ENCODE data around the gene FARP1. TPM values are rescaled to one million over a fixed set of nuclear protein-coding genes. Genes with fewer than 3 reads are reported as not detected.

FARP1 gene
- total RNA-seq, 1 donor from 2014 or later = 86.7 TPM

DNA sequence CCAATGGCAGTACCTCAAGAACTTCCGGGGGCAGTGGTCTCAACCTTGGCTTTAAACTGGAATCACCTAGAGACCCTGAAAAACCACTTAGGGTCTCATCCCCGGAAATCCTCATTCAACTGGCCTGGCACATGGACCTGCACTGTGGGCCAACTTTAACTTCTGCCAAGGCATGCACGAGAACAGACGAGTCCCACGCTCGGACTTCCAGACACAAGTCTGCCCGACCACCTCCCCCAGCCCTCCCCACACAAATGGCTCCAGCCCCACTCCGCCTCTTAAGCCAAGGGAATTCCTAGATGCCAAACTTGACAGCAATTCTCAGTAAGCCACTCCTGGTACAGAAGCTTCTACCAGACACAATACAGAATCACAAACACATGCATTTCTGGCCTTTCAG lies 320.1 kb downstream of the FARP1 start:
- DNase-seq = no peak

DNA sequence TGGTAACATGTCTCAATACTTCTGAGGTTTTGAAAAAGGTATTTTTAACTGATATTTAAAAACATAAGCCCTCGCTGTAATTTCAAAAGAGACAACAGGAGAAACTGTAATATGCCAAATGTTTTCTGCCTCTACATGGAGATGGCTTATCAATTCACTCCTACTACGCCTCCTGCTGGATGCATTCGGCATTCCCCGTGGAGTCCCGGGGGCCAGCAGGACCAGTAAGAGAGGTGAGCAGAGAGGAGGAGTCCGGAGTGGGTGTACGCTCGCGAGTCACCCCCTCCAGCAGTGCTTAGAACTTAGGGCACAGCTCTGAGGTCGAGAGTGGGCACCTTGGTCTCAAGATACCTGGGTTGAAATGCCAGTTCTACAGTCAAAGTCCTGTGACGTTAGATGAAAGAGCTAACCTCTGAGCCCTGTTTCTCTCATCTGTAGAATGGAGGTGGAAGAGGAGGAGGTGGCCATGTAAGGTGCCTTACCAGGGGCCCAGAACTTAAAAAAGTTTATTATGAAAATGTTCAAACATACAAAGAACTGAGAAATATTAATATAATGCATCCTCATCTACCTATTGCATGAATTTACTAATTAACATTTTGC lies 323.8 kb downstream of the FARP1 start:
- no peak for DNase-seq

DNA sequence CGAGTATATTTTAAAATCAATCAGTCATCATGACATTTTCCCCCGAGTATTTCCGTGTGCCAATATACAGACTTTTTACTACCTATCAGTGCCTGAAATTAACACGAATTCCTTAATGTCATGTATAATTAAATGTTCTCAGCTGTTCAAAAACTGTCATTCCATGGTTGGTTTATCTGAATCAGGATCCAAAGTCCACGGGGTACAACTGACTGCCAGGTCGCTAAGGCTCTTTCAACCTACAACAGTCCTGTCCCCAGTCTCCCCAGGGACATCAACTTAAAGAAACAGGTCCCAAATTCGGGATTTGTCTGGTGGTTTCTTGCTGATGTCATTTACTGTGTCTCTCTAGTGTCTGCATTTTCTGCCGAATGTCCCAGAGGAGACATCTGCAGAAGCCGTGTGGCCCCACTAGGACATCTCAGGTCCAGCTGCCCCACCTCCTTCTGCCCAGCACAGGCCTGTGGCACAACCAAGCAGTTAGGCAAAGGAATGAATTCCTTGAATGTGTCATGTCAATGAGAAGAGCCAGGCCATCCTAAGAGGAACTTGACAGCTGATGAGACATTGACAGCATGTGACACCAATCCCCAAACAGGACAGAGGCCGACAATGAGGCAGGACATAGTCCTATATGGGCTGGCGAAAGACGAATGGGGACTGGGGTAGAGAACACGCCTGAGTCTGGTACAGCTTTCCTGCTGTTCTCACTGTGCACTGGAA lies 324.5 kb downstream of the FARP1 start:
- no peak for DNase-seq

DNA sequence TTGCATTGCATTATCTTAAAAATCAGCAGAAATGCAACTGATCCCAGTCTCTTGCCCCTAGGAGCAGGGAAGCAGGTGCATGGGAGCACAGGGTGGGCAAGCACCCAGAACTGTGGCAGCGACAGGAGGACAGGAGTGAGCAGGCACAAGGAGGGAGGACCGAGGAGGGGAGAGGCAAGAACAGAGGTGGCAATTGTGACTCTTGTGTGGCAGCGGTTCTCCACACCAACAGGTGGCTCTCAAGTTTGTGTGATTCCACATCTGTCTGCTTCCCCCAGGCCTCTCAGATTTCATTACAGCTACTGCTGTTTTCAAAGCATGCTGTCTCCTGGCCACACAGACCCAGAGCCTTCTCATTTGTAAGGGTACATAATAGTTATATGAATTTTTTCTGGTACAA lies 325.5 kb downstream of the FARP1 start:
- no peak for DNase-seq

DNA sequence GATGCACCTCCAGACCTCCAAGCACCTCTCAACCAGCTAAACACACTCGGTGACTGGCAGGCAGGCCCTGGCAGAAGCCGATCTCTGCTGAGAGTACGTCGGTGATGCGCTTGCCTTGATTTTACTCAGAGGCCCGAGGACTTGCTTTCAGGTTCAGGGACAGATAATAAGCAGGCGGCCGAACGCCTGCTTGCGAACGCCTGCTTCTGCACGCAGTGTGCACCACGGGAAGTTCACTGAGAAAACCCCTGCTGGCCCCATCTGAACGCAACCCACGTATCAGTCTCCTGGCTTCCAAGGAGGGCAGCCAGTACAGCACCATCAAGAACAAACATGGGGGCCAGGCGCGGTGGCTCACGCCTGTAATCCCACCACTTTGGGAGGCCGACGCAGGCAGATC lies 326.0 kb downstream of the FARP1 start:
- DNase-seq = no peak

DNA sequence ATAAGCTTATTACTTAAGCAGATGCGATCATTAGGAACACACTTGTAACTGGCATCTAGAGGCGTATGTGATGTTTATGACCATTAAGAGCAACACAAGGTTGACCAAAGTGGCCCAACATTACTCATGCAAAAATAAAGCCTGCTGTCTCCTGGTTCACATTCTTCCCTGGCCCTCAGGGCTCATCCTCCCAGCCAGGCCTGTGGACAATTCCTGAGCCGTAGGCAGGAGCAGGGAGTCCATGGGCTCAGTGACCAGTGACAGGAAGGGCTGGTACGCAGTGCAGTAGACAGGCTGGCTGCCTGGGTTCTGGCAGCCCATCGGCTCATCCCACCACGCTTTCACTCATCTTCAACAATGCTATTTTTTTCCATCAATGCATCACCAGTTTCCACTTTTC lies 328.0 kb downstream of the FARP1 start:
- no peak for DNase-seq

DNA sequence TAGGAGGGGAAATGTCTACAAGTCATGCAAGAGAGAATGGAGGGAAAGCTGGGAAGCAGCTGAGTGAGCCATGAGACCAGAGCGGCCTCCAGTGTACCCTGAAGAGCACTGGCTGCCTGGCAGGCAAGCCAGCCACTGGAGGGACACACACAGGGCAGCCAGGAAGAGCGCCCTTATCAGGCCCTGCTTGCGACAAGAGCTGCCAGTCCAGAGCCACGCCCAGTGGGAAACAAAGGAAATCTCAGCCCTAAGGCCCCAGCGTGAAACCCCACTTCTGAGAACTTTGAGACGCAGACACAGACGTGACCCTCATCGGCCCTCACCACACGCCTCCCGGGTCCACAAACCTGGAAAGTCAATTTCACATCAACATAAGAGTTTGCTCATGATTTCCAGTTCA lies 329.0 kb downstream of the FARP1 start:
- no peak for DNase-seq

DNA sequence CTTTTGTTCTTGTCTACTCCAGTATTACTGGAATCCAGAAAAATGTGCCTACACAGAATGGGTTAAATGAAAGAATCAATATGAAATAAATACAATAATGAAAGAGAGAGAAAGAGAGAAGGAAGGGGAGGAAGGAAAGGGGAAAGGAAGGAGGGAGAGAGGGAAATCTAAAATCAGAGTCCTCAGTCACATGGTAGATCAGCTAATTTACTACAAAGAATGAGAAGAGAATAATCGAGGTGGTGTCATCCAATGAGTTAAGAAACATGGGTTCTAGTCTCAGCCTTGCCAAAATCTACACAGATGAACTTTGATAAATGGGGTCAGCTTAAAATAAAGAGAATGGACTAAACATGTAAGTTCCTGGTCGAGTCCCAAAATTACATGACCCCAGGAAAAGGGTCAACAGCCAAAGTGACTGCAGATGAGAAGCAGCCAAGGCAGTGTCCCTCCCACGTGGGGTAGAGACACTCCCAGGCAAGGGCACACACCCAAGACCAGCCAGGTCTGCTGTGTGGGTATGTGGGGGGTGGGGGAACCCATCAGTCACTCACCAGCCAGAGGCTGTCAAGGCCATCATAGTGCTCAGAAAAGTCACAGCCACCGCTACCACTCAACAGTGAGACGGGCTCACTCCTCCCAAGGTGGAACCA lies 330.4 kb downstream of the FARP1 start:
- DNase-seq = no peak

DNA sequence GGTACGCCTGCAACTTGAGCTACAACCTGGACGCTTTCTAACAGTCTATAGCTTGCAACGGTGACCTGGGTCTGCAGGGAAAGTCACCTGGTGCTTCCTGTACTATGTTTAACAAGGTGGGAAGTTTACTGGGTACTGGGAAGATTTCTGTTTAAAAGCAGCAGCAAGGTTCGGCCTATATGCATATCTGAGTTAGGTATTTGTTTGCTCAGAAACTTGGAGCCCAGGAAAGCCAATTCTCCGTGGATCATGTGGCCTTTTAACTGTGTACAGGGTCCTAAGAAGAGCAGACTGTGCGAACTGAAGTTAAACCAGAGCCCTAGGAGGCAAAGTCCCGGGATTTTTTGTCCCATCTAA lies 330.9 kb downstream of the FARP1 start:
- no peak for DNase-seq

DNA sequence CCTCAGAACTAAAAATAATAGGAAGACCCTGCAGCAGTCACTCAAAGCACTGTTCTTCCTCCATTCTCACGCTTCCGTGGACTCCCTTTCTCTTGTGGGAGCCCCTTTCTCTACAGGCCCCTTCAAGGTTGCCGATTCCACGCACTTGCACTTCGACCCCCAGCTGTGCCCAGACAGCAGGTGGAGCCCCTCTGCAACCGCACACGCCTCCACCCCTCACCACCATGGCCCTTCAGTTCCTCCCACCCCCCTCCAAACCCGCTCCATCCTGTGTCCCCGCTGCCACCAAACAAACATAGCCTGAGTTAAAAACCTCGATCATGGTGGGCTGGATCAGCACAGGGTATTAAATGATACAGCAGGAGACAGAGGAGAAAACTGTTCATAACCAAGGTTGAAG lies 331.4 kb downstream of the FARP1 start:
- no peak for DNase-seq

DNA sequence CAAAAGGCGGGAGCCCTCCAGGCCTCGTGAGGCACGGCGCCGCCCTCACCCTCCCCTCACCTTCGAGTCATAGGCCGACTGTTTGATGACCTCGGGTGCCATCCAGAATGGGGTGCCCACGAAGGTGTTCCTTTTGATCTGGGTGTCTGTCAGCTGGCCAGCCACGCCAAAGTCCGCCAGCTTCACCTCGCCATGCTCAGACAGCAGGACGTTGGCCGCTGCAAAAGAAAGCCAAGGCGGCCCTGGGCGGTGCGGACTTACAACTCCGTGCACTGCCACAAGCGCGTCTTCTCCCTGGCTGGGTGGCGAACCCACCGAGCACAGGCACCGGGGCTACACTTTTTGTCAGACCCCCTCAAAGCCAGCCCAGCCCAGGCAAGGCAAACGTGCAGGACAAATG lies 331.9 kb downstream of the FARP1 start:
- DNase-seq = no peak

DNA sequence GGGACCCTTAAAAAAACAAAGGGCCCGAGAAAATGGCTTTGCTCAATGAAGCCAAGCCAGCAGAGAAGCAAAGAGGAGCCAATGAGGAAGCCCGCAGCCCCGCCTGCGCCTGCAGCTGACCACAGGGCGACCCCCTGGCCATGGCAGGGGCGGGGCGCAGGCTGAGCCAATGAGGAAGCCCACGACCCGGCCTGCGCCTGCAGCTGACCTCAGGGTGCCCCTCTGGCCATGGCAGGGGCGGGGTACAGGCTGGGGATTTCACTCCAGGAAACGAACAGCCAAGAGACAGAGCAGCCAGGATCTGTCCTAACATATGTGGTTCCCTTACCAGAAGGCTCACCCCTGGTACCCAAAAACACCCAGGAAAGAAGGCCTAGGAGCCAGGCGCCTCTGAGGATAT lies 332.6 kb downstream of the FARP1 start:
- DNase-seq = no peak

DNA sequence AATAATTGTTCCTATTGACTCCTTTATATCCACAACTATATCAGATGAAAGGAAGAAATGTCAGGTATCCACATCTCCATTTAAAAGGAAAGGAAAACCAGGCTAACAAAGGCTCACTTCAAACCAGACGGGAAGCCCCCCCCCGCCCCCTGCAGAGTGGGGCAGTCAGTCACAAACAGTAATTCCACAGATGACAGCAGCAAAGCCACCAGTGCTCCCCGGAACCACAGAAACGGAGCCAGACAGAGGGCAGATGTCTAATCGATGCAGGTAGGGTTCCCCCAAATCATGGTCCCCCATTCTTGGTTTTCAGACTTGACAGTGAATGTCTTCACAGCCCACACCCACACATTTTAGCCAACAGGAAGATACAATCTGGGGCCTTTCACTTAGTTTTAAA lies 333.2 kb downstream of the FARP1 start:
- no peak for DNase-seq

DNA sequence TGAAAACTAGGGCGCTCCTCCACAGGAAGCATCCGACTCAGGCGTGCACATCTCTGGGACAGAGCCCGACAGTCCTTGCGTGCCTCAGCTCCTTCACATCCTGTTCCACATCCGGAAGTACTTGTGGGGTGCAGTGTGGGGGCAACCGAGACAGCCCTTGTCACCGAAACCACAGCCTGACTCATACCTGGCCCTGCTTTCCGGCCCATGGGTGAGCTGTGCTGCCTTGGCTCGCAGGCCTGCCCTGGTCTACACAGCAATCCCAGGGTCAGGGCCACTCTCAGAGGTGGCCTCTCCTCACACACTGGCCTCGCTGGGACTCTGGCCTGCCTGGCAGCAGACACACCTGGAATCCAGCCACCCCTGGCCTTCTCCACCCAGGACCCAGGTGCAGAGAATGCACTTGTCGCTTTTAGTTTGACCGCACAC lies 333.7 kb downstream of the FARP1 start:
- no peak for DNase-seq

DNA sequence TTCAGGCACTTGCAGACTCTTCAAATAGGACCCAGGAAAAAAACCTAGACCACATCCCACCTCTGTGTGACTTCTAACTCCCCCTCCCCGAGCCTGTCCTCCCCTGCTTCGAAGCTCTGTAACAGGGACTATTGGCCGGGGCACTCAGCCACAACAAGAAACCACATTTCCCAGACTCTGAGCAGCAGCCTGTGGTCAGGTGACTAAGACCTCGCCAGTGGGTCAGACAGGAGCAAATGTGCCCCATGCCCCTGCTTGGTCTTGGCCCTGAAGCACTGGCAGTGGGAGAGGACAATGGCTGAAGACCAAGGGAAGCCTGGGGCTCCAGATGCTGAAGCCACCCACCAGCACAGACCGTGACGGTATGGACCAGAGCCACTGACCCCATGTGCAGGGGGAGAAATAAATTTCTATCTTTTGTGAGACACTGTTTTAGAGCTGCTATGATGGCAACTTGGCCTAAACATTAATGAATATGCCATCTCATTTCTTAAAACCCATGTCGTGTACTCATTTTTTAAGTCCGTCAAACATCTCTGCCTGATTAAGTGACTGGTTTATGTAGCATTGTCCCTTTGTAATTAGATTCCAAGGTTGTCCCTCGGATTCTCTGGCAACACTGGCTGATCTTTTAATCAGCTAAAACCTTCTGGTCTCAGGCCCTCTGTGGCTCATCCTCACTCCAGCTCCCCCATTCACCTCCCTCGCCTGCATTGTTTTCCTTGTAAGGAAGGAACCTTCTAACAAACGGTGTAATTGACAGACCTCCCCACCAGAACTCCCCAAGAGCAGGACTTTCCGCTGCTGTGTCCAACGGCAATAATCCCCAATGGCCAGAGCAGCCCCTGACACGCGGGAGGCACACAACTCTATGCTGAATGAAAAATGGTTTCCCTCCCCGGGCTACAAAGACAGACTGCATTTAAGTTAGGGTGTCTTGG lies 335.6 kb downstream of the FARP1 start:
- no peak for DNase-seq

DNA sequence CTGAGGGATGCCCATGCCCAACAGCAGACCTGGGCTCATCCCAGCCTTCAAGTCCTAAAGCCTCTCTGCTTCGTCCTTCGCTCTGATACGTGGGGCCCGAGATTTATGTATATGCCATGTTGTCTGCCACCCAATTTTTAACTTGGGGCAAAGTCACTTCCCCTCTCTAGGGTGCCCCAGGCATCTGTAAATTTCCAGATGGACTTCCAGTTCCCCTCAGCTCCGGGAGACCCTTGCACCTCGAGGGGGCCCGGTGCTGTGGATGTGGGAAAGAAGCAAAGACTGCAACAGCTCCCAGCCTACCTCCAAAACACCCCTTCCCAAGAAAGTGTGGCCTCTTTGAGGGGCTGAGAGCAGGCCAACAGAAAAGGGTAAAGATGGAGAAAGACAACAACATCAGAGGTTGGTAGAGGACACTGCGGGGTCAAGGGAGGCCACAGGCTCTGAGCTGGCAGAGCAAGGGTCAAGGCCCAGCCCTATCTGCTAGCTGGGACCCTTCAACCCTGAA lies 336.7 kb downstream of the FARP1 start:
- no peak for DNase-seq

DNA sequence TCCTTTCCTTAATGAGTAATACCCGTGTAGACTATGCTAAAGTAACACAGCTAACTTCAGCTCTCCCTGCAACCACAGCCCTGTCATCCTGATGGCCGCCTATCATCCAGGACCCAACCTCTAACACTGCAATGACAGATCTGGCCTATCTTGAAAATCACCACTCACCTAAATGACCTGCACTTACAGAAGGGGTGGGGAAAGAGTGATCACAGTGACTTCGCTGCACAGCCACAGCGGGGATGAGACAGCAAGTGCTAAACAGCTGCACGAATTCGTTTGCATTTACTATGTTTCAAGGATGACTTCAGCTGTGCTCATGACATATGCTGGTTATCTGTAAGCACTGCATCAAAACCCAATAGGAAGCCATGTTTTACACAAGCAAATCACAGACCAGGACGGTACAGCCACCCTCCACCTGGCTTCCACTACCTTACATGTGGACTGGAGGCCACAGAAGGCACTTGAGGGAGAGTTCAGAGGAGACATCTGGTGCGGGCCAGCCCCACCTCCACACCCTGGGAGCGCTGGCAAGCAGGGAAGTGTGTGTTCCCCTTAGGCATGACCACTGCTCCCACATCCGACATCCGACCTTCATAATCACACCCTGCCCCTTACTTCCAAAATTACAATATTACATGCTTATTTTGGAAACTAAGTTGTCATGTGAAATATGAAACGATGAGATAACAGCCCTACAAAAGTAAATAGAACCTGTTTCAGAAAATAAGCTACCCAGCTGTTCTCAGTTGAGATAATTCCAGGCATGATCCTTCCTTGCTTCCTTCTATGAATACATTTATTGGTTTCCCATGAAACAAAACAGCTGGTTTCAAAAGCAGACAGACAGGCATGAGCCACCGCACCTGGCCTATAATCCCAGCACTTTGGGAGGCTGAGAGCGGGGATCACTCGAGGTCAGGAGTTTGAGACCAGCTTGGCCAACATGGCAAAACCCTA lies 338.3 kb downstream of the FARP1 start:
- no peak for DNase-seq

DNA sequence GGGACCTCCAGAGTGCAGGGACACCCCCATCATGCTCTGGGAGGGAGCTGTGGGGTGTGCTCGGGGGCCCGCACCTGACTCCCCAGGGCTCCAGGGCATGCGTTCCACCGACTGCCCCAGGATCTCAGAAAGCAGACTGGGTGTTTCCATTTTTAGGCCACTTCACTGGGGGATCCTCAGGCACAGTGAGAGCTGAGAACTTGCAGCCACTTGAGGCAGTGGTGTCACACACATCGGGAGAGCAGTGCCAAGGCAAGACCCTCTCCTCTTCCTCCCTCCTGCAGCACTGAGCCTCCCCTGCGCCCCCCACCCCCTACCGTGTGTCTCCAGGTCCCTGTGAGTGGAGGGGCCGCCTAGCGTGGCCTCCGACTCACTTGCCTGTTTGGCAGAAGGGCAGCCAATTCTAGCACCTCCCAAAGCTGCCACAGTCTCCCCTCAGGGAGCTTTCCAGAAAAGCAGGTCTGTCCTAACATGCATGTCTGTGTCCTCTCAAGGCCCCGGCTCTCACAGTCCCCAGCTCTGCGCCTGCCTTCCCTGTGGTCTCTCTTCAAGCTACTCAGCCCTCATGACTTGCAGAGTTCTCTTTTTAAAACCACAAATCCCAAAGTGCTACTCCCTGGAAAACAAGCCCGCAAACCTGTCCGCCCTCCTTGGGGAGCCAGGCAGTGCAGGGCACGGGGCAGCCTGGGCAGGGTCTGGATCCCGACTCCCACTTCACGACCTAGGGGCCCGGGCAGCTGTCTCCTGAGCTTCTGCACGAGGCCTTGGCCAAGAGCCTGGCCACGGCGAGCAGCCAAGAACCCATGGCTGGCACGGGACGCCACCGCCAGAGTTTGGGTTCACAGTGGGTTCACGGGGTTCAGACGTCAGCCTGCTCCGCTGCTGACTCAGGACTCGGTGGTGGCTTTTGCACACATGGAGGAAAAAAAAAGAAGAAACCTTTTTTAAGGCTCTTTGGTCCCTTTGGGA lies 339.9 kb downstream of the FARP1 start:
- DNase-seq = no peak

DNA sequence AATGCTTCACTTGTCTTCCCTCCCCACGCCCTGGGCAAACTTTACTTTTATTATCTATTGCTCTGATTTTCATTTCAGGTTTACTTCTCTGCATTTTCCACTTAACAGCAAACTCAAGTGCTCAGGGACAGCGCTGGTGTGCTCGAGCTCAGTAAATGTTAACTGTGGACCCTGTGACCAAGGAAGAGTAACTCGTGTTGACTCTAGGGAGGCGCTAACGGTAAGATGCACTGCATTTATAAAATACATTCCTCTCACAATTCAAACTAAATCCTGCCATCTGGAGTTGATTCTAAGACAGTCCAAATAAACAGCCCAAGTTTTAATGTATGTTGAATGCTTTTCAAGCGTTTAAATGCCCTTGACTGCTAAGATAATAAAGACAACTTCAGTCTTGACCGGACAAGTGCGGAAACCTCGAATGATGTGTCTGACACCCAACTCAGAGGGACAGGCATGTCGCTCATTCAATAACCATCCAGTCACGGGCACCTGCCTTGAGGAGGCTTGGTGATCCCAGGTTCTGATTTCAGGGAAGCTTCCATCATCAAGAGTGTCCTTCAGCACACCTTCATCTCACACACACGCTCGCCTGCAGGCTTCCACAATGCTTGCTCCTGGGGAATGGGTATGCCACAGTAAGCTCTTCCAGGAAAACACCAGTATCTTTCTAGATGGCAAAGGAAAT lies 340.9 kb downstream of the FARP1 start:
- DNase-seq = no peak

Measured in occipital lobe (tissue), 2 donors.